CD4-positive, alpha-beta T cell treated with Interleukin-15 for 4 hours (primary cell): ENCODE data around the gene GPRIN2.
"Not testable (repeated sequence)": the region's sequence is repeated elsewhere in the genome, so short reads cannot be mapped to it uniquely, and the experiment has no call there.

ENCODE experiments used
- DNase-seq: peaks from one replicate; pipeline ENCODE4 v3.0.0-alpha.2; 2020; ENCODE audit warnings: low spot score

Gene GPRIN2

DNA sequence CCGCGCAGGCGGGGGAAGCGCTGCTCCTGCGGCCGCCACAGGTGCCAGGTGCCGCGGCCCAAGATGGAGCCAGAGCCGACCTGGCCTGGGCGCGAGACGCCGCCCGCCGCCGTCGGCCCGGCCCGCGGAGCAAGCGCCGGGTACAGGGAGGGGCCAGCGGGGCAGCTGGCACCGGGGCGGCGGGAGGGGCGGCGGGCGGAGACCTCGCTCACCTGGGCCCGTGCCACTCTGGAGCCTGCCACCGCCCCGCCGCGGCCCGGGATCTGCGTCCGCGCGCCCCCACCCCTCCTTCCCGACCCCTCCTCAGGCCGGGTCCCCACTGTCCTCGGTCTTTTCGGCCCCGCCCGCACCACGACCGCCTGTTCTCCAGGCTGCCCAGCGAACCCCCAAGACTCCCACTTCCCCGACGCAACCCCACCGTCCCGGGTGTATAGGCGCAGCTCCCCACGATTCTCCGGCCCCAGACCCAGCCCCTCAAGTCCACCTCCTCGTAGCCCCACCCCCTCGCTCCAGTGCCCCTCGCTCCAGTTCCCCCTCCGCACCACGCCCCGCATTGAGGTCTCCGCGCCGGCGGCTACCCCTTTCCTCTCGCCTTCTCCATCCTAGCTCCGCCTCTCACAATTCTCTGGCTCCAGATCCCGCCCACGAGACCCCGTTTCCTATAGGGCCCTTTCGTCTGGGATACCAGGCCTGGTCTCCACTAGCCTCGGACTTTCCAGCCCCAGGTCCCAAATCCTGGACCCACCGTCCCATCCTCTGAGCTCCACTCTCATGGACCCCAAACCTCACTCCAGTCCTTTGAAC is at the start of gene GPRIN2:
TSS of gene GPRIN2 (minus strand) at position 144 of the 804 bp plus-strand sequence. CDS start 5,922 bp downstream, outside the sequence.
- no peak for DNase-seq

DNA sequence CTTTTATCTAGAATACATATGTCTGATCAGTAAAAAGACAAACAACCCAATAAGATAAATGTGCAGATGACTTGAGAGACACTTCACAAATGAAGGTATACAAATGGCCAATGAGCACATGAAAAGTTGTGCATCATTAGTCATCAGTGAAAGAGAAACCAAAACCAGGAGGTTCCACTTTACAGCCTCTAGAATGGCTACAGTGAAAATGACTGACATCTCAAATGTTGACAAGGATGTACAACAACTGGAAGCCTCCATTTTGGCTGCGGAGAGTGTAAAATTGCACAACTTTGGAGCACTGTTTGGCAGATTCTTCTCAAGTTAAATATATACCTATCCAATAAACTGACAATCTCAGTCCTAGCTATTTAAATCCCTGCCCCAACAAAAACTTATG is 44.1 kb upstream of the GPRIN2 start:
- DNase-seq, result not testable (repeated sequence)

DNA sequence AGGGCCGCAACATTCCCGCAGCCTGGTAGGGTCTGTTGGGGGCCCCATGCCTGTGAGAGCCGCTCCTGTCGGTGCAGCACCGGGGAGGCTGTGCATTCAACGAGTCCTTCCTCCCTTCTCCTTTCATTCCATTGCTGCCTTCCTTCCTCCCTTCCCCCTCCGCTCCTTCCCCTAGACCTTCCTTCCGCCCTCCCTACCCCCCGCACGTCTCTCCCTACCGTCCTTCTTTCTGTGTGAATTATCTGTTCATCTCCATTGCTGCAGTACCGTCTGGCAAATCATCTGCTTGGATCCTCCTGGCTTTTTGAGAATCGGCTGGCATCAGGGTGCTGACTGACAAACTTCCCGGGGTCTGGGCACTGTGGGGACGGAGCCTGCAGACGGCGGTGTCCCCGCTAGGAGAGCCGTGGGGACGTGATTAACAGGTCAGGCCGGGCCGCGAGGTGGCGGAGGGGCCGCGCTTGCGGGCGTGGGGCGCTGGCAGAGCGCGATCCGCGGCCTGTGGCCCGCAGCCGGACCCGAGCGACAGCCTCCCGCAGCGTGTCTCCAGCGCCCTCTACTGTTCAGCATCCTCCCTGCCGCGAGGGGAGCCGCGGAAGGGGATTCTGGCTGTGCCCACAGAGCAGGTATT is 41.3 kb upstream of the GPRIN2 start:
- DNase-seq, result not testable (repeated sequence)

DNA sequence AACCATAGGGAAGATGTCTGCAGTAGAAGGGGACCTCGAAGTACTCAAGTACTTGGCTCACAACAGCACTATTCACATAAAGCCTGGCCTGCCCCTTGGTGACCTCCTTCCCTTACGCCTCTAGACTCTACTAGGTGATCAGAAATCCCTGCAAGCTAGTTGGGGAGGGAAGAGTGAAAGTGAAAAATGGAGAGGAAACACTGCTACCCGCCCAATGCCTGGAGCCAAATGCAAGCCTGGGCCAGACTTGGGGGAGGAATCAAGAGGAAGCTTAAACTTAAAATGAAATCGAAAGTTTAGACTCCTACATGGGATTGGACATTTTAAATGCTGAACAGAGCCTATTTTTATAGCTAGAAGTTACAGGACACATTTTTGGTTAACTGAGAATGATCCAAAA is 40.1 kb upstream of the GPRIN2 start:
- DNase-seq, result not testable (repeated sequence)

DNA sequence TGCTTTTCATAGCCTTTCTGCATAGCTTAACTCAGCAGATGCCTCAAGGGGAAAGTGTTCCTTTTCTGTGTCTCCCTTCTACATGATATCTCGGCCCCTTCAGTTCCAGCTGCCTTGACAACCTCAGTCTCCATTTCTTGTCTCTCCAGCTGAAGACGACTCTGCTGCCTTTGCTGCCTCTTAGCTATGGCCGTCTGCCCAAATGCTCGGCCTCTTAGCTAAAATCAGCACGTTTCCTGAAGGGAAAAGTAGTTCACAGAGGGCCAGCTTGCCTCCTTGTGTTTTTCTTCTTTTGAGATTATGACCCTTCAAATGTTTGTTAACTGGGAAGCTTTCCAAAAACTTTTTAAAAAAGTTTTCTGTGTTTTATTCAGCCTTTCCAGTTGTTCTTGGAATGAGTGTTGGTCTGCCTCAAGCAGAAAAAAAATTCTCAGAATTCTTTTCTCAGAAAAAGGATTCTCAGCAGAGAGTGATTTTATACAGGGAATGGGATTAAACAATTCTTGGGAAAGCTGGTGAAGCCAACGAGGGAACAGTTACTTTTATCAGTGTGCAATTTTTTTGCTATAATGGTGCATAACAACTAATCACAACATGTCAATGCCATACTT is 38.1 kb upstream of the GPRIN2 start:
- not testable (repeated sequence) for DNase-seq

DNA sequence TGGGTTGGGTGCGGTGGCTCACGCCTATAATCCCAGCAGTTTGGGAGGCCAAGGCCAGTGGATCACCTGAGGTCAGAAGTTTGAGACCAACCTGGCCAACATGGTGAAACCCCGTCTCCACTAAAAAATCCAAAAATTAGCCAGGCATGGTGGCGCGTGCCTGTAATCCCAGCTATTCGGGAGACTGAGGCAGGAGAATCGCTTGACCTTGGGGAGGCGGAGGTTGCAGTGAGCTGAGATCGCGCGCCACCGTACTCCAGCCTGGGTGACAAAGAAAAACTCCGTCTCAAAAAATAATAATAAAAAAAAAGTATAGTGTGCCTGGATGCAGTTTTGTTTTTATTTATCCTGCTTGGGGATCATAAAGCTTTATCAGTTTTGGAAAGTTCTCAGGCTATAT is 36.8 kb upstream of the GPRIN2 start:
- not testable (repeated sequence) for DNase-seq

DNA sequence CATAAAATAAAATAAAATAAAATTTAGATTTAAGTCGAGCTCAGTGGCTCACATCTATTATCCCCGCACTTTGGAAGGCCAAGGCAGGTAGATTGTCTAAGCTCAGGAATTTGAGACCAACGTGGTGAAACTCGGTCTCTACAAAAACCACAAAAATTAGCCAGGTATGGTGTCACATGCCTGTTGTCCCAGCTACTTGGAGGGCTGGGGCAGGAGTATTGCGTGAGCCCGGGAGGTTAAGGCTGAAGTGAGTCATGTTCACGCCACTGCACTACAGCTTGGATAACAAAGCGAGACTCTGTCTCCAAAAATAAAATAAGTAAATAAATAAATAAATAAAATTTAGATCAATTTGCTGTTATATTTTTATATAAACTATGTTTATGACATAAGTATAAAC is 34.6 kb upstream of the GPRIN2 start:
- not testable (repeated sequence) for DNase-seq

DNA sequence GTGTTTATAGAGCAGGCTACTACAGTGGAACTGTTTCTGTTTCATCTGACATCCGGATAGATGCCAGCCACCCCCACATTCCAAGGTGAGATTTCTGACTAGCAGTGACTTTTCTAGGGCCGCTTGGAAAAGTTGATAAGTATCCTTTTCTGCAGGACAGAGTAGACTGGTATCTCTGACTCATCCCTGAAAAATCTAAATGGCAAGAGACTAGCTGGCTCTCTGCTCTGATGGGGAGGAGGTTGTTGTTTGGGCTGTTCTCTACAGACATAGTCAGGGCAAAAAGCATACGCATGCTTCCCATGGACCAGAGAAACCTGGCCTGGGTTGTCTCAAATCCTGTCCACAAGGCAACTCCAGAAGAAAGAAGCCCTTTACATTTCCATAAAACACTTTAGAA is 33.1 kb upstream of the GPRIN2 start:
- DNase-seq, result not testable (repeated sequence)

DNA sequence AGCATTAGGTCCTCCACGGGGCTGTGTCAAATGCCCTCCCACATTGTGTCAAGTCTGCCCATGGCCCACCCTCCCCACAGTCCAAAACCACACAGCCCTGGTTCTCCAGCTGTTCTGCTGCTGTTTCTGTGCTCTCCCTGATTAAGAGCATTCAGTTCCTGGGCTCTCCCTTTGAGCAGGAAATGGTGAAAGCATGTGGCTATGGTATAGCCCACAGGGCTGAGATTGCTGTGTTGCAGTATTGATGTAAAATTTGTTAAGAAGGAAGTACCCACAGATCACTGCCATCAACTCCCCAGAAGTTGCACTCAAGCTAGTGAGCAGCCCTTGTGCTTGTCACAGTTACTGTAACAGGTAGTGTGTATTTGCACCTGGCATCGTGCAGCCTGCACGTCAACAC is 31.8 kb upstream of the GPRIN2 start:
- DNase-seq, result not testable (repeated sequence)

DNA sequence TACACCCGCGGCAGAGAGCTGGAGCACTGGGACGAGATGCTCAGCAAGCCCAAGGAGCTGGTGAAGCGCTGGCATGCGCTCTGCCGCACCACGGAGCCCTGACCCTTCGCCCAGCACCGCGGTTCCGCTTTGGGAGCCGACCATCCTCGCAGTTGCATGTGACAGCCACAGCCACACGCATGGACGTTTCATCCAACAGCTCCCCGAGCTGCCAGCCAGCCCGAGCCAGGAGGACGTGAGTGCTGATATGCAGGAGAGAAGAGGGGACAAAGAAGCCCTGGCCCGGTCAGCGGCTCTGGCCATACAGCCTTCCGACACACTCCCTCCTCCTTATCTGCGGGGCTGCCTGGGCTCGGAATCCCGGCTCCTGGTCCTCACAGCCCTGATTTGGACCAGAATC is 31.1 kb upstream of the GPRIN2 start:
- not testable (repeated sequence) for DNase-seq

DNA sequence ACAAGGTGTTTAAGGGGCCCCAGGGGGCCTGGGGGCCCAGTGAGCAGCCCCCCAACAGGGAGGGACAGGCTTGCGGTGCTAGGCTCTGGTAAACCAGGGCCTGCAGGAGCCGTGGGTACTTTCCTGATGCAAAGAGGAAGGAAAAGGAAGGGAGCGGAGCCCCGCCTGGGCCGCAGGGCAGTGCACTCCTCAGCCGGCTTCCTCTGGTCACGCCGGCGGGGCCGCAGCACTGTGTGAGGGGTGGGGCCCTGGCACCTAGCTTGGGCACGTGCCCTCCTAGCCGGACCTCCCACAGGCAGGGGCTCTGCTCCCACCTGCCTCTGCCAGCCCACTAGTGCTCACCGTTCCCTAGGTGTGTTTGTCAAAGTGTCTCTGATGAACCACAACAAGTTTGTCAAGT is 28.8 kb upstream of the GPRIN2 start:
- DNase-seq, result not testable (repeated sequence)

DNA sequence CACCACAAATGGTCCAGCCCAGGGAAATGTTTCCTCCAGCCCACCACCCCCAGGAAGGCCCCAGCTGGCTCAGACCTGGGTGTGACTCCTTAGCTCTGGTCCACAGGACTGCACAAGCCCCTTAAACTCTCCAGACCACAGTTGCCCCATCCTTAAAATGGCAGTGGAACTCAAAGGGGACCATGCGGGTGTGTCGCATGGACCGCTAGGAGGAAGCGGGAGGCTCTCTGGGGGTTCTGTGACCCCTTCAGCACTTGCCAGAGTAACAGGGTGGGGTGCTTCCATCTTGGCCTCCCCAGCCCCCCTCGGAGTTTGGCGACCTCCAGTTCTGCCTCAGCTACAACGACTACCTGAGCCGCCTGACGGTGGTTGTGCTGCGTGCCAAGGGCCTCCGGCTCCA is 27.7 kb upstream of the GPRIN2 start:
- not testable (repeated sequence) for DNase-seq

DNA sequence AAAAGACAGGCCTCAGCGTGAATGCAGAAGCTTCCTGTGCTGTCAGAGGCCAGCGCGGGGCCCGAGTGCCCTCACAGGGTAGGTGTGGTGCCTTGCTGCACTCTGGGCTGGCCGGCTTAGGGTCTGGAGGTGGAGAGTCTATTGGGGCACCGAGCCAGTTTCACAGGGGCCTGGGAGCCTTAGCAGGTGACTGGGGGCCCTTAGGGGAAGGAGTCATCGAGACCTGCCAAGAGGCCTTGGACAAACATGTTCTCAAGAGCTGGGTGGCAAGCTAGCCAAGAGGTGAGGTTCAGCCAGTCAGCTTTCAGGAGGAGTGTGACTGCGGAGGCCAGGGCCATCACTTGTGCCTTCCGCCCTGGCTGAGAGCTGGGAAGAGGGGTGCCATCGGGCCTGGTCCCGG is 26.1 kb upstream of the GPRIN2 start:
- DNase-seq, result not testable (repeated sequence)

DNA sequence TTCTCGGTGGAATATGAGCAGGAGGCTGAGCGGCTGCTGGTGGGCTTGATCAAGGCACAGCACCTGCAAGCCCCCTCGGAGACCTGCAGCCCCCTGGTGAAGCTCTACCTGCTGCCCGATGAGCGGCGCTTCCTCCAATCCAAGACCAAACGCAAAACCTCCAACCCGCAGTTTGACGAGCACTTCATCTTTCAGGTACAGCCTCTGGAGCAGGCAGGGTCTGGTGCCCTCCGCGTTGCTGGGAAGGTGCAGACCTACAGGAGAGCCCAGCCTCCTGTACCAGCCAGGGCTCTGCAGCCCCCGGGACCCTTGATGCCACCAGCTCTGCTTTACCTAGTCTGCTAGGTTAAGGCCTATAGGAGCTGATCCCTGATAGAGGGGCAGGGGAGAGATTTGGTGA is 25.5 kb upstream of the GPRIN2 start:
- not testable (repeated sequence) for DNase-seq

DNA sequence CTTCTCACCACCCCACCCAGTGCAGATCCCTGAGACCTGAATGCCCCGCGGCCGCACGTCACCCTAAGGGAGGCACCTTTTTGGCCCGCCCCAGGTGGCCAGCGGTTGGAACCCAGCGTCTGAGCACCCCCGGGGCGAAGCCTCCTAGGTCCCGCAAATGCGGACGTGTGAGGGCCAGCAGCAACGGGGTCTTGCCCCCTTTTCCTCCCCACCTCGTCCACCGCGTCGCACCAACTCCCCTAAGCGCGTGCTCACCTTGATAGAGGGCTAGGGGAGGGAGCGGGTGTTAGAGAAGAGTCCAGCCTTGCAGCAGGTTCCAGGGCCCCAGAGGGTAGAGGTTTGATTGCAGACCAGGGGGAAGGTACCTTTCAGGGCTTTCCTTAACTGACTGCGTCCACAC is 22.9 kb upstream of the GPRIN2 start:
- DNase-seq, result not testable (repeated sequence)

DNA sequence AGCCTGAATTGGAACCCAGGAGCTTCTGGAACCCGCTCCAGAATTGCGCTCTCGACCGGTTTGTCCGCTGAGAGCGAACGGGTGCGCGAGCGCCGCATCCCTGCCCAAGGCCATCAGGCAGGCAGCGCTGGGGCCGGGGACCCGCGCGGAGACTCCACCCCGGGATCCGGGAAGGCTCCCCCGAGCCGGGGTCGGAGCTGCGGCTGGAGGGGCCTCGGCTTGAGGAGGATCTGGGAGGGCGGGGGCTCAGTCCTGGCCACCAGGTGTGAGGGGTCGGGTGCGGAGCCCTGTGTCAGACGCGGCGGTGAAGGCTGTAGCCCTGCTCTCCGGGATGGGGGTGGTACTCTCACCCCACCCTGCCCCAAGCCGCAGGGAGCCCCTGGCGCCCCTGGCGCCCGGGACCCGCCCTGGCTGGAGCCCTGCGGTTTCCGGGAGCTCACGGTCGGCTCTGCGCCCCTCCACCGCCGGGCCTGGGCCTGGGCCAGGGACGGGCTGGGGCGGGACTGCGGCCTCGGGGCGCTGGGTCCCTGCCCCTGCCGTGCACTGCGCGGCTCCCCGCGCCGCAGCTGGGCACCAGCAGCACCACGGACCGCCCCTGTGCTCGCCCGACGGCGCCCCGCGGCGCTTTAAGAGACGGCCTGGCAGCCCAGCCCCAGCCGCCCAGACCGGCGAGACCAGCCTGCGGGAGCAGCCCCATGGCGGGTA is 22.2 kb upstream of the GPRIN2 start, which contains the start of gene SYT15:
TSS of gene SYT15 (plus strand) at position 655 of the 705 bp plus-strand sequence. CDS start at position 696, 41 bp downstream.
- not testable (repeated sequence) for DNase-seq

DNA sequence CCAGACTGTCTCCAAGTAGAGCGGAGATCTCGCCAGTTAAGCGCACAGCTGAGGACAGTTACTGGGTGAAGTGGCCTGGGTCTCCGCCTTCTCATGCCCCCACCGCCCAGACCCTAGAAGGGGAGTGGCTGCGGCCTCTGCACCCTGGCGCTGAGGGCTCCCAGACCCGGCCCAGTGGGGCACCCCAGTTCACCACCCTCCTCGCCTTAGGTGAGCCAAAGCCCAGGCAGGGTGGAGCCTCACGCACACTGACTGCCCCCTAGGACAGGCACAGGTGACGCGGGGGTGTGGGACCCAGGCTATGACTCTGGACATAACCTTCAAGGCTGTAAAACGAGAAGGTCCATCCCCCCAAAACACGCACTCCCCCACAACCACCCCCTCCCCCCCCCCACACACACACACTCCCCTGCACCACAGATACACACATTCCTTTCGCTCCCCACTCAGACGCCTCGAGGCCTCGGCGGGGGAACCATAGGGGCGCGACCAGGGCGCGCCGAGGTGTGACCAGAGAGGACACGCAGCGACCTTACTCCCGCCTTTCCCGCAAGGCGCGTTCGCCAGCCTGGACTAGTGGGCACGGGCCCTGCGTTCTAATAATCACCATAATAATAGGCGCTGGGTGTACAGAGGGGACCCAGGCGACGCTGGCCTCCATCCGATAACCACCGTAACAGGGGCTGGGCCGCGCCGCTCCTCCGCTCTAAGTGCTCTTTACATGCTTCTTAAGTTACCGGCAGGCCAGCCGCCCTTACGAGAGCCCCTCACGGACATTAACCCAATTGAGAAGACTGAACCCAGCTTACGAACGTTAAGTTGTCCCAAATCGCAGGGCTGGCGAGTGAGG is 21.4 kb upstream of the GPRIN2 start:
- not testable (repeated sequence) for DNase-seq

DNA sequence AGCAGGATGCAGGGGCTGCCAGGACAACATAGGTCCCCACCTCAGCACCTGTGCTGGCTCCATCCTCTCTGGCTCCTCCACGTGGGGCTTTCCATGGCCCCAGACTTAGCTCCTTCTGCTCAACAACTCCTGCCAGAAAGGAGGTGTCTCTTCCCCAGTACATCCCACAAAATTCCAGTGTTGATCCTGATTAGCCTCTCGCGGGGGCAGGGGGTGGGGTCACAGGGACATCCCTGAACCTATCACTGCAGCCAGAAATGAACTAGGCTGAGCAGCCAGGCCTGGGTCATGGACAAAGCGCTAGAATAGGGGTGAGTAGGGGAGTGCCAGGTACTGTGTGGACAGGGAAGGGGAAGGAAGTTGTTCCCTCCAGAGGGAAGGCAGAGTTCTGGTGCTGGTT is 17.4 kb upstream of the GPRIN2 start:
- not testable (repeated sequence) for DNase-seq

DNA sequence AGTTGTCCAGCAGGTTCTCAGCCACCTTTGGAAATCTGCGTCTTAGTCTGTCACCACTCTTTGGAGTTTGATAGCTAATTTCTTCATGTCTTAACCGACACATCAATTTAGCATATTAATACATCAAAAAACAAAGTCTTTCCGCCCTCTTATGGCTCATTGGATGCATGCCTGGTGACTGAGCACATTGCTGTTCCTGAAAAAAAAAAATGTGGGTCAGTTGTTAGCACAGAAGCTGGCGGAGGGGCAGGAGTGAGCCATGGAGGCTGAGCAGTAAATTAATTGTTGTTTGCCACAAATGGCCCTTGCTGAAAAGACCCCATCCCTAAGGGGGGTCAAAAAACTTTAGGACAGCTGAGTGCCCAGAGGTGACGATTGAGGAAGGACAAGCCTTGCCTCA is 16.9 kb upstream of the GPRIN2 start:
- not testable (repeated sequence) for DNase-seq

DNA sequence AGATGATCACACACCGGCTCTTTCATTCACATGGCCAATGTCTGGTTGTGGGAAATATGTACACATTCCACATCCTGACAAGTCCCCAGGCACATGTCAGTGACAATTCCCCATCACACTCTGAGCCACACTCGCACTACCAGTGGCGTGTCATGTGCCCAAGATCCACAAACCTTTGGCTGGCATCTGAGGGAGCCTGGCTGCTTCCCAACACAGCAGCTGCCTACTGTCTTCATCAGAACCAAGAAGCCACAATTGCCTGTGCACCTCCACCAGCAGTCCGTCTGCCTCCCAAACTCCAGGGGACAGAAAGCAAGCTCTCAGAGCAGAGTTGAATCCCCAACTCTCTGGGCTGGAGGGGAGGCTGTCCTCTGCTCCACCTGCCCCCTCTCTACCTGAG is 16.3 kb upstream of the GPRIN2 start:
- DNase-seq, result not testable (repeated sequence)

DNA sequence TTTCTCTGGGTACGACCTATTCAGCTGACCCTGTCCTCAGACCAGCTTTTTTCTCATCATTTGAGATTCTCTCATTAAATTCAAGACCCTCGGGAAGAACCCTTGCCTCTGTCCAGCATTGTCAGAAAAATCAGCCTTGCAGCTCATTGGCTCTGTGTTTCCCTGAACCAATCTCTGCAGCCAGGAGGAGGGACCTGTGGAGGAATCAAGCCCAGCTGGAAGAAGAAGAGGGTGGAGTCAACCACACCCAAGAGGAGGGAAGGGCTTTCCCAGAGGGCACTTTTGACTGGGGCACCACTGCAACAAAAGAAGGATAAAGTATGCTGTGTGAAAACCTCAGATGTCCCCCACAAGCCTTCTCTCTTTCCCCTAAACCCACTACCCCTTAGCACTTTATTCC is 14.2 kb upstream of the GPRIN2 start:
- not testable (repeated sequence) for DNase-seq
